Activated CD4-positive, alpha-beta T cell treated with anti-CD3 and anti-CD28 coated beads for 48 hours (primary cell): ENCODE measurements around the gene R3HCC1L.

ENCODE experiments used
- DNase-seq: peaks from one replicate; pipeline ENCODE4 v3.0.0-alpha.2; 2020

Gene R3HCC1L

DNA sequence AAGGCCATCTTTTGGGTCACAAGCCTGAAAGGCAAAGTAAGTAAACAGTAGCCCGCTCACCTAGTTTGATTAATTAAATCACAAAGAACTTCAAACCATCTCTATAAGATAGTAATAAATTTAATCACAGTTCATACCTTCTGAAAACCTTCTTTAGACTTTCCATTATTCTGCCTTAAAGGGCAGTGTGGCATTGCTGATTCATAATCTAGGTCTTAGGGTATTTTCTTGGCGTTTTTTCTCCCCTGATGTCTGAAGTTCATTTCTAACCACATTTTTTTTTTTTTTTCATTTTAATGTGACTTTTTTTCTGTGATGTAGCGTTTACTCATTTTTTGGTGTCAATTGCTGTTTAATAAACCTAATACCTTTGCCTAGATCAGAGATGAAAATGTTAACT is 106.1 kb downstream of the R3HCC1L start:
- DNase-seq, result no peak

DNA sequence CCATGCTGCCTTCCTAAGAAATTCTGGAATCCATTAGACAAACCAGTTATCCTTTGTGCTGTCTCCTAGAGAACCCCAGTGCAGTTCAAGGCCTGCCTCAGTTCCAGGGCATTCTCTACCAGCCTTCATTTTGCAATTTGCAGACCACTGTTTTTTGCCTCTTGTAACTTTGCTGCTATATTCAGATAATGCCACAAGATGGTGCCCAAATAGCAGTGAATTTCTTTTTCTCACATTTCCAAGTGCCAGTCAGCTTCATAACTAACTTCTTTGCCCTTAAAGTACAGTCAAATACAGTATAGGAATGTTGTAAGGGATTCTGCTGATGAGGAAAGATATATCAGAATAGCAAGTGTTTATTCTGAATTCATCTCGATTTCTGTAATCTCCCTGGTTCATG is 108.4 kb downstream of the R3HCC1L start:
- no peak for DNase-seq

- DNase-seq, result no peak
These were observed 109.7 kb downstream of the R3HCC1L start for GRCh38 chr10:98244141-98244540.

DNA sequence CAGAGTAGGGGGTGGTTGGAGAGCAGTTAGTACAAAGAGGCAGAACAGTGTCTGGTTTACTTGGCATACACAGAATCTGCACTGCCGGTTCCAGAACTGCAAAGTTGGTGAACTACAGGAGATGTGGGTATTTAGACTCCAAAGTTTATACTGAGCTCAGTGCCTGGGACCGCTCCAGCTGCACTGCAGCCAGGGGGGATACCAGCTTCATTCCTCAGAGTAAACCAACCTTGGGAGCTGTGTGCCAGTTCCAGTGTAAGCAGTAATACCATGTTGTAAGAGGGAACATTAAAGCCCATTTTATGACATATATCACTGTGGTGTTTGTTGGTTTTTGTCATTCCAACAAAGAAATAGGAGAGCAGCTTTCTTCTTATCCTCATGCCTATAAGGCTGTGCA is 110.1 kb downstream of the R3HCC1L start:
- DNase-seq, result no peak

- no peak for DNase-seq
These were observed 112.7 kb downstream of the R3HCC1L start for GRCh38 chr10:98246911-98247805.

GRCh38 chr10:98248018-98248417 is 113.6 kb downstream of the R3HCC1L start:
- DNase-seq, result no peak

DNA sequence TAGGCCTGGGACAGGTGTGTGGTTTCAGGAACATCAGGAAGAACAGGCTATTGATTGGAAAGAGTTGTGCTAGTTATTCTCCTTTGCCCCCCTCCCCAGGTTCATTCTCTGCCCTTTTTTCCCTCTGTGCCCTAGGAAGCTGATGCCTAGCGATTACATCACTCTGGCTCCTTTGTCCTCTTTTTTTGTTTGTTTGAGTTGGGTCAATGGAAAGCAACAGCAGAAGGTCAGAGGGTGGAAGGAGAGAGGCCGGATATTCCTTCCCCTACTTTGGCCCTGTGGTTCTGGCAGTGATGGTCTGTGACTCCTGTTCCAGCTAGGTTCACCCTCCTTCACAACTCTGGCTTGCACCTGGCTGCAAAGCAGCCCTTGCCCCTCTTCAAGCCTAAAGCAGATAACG is 114.7 kb downstream of the R3HCC1L start:
- no peak for DNase-seq

DNA sequence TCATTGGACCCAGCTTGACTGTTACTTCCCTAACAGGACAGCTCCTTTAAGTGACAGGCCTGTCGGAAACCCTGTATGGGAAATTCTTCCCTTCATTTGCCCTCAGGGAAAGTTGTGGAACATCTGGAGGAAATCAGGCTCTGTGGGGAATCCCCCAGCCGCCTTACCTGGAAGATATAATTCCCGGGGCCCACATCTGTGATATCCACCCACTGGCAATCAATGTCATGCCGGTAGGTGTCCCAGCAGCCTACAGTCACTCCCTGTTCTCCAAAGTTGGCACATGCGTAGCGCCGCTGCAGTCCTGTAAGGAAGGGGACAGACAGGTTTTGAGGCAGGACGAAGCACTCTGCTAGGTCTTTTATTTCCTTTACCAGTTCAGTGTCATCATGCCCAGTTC is 116.9 kb downstream of the R3HCC1L start:
- no peak for DNase-seq

GRCh38 chr10:98252464-98252863 is 118.0 kb downstream of the R3HCC1L start:
- no peak for DNase-seq

DNA sequence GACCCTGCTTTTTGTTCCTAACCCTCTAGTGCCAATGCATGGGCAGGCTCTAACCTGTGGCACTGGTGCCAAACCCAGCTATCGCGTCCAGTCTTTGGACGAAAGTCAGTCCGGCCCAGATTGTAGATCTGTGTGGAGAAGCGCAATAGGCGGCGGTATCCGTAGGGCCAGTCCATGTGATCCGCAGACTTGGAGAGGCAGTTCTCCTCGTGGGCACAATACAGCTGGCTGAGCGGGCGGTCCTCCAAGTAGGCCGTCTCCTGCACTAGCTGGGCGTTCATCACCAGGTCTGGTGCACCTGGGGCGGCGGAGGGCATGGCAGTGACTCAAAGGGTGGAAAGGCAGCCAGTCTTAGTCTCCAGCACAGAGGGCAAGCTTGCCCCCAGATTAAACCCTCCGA is 119.0 kb downstream of the R3HCC1L start:
- no peak for DNase-seq

GRCh38 chr10:98254234-98254974 is 119.9 kb downstream of the R3HCC1L start:
- DNase-seq, result no peak

DNA sequence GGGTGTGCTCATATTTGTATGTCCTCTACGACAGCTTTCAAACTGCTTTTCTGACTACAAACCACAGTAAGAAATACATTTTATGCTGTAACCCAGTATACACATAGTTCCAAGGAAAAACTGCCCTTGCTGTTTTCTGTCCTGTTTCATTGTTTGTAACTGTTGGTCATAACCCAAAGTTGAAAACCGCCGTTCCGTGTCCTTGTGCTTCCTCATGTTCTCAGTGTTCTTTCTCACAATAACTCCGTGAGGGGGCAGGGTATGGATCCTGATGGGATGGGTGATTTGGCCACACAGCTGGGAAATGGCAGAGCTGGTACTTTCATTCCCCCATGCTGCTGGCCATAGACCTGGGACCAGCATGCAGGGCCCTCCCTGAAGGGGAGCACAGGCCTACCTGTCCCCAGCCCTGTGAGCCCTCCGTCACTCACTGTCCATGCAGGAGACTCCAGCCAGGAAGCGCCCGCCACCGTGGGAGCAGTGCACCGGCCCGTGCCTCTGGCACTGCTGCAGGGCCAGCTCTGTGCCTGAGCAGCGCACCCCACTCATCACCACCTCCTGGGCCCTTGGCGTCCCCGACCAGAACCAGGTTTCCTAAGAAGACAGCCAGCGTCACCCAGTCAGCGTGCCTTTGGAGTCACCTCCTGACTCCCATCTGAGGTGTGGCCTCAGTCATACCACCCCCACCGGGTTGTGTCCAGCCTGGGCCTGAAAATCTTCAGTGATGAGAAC is 120.9 kb downstream of the R3HCC1L start:
- no peak for DNase-seq

DNA sequence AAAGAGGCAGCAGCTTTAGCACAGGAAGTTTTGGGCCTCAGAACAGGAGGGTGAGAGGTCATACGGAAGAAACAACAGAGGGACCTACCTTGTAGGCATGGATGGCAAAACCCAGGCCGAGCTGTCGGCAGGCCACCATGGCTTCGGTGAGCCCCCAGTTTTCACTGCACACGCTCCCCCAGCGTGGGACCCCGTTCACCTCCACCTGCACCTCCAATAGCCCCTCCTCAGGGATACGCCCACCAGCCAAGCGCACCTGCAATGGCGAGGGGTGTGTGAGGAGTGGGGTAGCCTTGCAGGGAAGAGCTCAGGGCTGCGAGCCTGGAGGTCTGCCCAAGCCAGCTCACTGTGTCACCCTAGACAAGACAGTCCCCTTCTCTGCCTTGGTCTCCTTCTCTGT is 122.2 kb downstream of the R3HCC1L start:
- no peak for DNase-seq

DNA sequence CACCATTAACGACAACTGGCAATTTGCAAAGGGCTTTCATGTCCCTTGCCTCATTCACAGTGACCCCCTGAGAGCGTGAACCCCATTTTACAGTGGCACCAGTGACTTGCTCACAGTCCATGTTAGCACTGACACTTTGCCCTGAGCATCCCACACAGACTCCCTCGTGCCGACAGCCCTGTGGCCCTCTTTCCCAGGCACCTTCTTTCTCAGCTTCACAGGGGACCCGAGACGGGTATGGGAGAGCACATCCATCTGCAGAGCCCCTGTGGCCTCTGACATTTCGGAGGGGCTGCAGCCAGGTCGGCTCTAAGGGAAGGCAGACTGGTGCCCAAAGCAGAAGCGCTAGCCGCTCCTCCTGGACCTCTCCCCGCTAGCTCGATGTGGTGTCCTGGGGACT is 122.7 kb downstream of the R3HCC1L start:
- DNase-seq, result no peak

- DNase-seq, result no peak
These were observed 123.5 kb downstream of the R3HCC1L start for GRCh38 chr10:98257961-98258360.

GRCh38 chr10:98258683-98259454 is 124.4 kb downstream of the R3HCC1L start:
- no peak for DNase-seq

GRCh38 chr10:98259606-98260315 is 125.3 kb downstream of the R3HCC1L start:
- no peak for DNase-seq

DNA sequence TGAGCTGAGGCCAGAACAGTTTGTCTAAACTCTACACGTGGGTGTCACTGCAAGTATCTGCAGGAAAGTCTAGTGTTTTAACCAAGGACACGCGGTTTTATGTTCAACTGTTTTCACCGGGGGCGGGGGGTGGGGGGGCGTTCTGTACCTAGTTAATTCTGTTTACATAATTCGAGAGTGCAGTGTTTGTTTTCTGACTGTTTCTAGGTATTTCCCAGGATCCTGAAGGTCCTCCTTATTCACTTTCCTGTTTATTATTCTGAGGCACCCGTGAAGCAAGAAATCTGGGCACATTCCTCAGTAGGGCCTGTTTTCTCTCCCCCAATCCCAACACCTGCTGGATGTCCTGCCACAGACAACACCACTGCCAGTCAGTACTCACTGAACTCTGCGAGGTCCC is 125.9 kb downstream of the R3HCC1L start:
- DNase-seq, result no peak

DNA sequence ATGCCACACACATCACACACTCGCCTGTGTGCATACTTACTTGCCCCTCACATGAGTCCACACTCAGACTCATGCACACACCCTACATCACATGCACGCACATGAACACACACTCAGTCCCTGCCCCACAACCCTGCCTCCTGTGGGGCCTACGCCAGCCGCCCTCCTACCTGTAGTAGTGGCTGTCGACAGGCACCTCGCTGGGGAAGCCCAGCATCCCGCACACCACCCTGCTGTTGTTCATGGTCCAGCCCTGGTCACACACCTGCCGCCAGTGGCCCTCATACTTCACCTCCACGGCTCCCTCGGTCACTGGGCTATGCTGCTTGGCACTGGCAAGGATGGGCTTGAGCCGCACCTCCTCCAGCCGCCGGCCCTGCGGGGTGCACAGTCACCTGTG is 126.3 kb downstream of the R3HCC1L start:
- no peak for DNase-seq

DNA sequence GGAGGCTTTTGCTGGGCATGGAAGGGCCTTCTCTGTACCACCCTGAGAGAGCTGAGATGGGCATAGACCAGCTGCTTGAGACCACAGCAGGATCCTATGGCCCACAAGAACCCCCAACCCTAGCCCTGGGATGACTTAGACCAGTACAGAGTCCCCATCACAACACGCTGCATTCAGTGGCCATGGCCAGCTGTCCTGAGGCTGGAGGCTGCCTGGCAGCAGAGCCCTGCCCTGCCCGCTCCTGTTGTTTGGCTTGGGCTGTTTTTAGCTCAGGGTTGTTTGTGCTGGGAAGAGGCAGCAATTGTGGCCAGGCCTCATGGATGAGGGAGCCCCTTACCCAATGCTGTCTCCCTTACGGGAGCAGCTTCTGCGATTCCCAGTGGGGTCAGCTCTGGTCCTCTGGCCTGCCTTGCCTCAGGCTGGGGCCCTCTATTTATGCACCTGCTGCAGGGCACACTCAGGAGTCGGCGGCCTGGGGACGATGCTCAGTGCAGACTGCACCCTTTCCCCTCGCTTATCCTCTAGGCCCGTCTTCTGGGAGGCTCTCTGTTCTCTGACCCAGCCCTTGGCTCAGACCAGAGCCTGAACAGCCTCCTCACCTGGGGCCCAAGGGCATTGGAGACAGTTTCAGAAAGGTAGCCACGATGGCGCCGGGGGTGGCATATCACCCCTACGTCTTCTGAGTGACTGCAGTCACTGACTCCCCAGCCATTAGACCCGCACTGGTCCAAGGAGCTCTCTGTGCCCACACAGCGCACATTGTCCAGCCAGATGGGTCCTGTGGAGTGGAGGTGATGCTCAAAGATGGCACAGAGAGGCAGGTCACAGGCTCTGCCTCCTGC is 127.2 kb downstream of the R3HCC1L start:
- no peak for DNase-seq

DNA sequence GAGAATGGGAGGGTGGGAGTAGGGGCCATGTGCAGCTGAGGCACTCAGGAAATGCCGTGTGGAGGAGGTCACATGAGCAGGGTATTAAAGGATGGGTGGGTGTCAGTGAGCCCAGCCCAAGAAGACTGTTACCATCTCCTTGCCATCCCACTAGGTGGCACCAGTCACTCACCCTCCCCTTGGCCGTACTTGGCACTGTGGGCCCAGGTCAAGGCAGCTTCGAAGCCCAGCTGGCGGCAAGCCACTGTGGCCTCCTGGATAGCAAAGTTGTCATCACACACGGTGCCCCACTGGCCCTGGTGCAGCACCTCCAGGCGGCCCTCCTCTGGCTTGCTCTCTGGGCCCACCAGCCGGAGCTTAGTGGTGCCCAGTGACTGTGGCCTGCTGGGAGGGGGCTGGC is 128.1 kb downstream of the R3HCC1L start:
- DNase-seq, result no peak
